Measurements from ENCODE around the gene CSH1. TPM values are rescaled to one million over a fixed set of nuclear protein-coding genes. Genes with fewer than 3 reads are reported as not detected.

CSH1 gene
- total RNA-seq, 1 experiment from 2014 or later = not detected

DNA sequence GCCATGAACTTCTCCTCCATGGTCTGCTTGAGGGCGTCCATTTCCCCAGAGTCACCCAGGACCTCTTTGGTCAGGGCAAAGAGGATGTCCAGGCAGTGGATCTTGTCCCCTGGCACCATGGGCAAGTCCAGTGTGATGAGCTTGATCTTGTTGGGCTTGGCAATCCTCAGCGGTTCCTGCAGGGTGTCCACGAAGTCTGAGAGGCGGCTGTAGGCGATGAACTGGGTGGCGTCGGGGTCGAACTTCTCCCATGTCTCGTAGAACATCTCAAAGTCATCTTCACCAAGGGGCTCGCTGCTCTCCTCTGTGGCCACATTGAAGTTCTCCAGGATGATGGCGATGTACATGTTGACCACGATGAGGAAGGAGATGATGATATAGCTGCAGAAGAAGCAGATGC, 44.8 kb upstream of the CSH1 start:
- H3K4me2 ChIP-seq (ENCODE audit: insufficient read depth, insufficient read length, low read length) = no peak overlapping the region
- WGBS (ENCODE audit: extremely low coverage, insufficient read length, low lambda C conversion rate) = no CpG with 5 or more reads among the region's 12 CpGs
- H3K18ac ChIP-seq (ENCODE audit: insufficient read length, low read depth, low read length) = no peak overlapping the region
- H4K91ac ChIP-seq (ENCODE audit: insufficient read length, low read depth, low read length) = no peak overlapping the region
- H2AK5ac ChIP-seq (ENCODE audit: insufficient read length, low read length) = no peak overlapping the region
- H3K4me3 Mint-ChIP-seq = no peak overlapping the region
- no peak overlapping the region for H4K5ac ChIP-seq (ENCODE audit: insufficient read length, low read depth, low read length)
- no peaks in the 10 kb centered on the region for H3K27me3 ChIP-seq (ENCODE audit: insufficient read depth, low read length)
- no peak overlapping the region for H3K27ac ChIP-seq (ENCODE audit: insufficient read length, low read depth, low read length)
- no peak overlapping the region for H2BK15ac ChIP-seq (ENCODE audit: low read depth, low read length)
- H3K9me3 ChIP-seq (ENCODE audit: control insufficient read depth, low read depth, low read length) = no peaks in the 10 kb centered on the region
- TF ChIP-seq, protein P1, sequence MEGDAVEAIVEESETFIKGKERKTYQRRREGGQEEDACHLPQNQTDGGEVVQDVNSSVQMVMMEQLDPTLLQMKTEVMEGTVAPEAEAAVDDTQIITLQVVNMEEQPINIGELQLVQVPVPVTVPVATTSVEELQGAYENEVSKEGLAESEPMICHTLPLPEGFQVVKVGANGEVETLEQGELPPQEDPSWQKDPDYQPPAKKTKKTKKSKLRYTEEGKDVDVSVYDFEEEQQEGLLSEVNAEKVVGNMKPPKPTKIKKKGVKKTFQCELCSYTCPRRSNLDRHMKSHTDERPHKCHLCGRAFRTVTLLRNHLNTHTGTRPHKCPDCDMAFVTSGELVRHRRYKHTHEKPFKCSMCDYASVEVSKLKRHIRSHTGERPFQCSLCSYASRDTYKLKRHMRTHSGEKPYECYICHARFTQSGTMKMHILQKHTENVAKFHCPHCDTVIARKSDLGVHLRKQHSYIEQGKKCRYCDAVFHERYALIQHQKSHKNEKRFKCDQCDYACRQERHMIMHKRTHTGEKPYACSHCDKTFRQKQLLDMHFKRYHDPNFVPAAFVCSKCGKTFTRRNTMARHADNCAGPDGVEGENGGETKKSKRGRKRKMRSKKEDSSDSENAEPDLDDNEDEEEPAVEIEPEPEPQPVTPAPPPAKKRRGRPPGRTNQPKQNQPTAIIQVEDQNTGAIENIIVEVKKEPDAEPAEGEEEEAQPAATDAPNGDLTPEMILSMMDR (conservative IDR thresholded peaks at IDR 0.05) = no peak
- H3K4ac ChIP-seq (ENCODE audit: low read depth, low read length) = no peak overlapping the region
- H3K23me2 ChIP-seq (ENCODE audit: insufficient read length, low read depth, low read length, poor library complexity, severe bottlenecking) = no peaks in the 10 kb centered on the region
- no peak overlapping the region for H4K8ac ChIP-seq (replicated peaks; ENCODE audit: insufficient read length, low read depth, low read length)
- no peak overlapping the region for H2BK12ac ChIP-seq (ENCODE audit: insufficient read length, low read depth, low read length)
- H3K79me2 ChIP-seq (ENCODE audit: insufficient read depth, low read length) = no peaks in the 10 kb centered on the region
- H3K79me1 ChIP-seq (ENCODE audit: insufficient read depth, low read depth, low read length, poor library complexity, severe bottlenecking) = no peaks in the 10 kb centered on the region
- H2AFZ ChIP-seq (ENCODE audit: low read length) = no peak overlapping the region
- H3K9me3 Mint-ChIP-seq = no peaks in the 10 kb centered on the region
- H3T11ph ChIP-seq (ENCODE audit: low read length) = no peak overlapping the region
- H3K4me1 Mint-ChIP-seq = peaks cover 6 to 20% of the 10 kb centered on the region in 2 experiments
- DNase-seq = no peak
- H2BK20ac ChIP-seq (ENCODE audit: low read depth, low read length, poor library complexity, severe bottlenecking) = no peak overlapping the region
- peaks cover 9 to 26% (median 11%) of the 10 kb centered on the region in 3 experiments; a peak in 6 of 7 replicates for H3K36me3 Mint-ChIP-seq (ENCODE audit: insufficient read depth in 1 of 3, low read depth in 3 of 3)
- no peak overlapping the region for H3K9ac ChIP-seq (ENCODE audit: extremely low read depth, insufficient read length, low read length)
- H2BK120ac ChIP-seq (ENCODE audit: low read depth, low read length, poor library complexity, severe bottlenecking) = no peak overlapping the region
- H3K56ac ChIP-seq (ENCODE audit: insufficient read length, low read depth, low read length) = no peak overlapping the region
- H3K27me3 Mint-ChIP-seq (ENCODE audit: low read depth) = peaks cover 3% of the 10 kb centered on the region
- no peaks in the 10 kb centered on the region for H4K20me1 ChIP-seq (ENCODE audit: control insufficient read depth, insufficient read depth, insufficient read length)
- no peak overlapping the region for H3K23ac ChIP-seq (ENCODE audit: insufficient read length, low read depth, low read length)
- H2BK5ac ChIP-seq (ENCODE audit: insufficient read length, low read length) = no peak overlapping the region
- no peak overlapping the region for H3K27ac Mint-ChIP-seq
- no peaks in the 10 kb centered on the region for H3K4me1 ChIP-seq (ENCODE audit: insufficient read depth, low read length)
- no peak overlapping the region; the same call in 1 of the 2 replicates for H3K14ac ChIP-seq (ENCODE audit: insufficient read depth, low read length)
